ENCODE data around the gene POC5. TPM values are rescaled to one million over a fixed set of nuclear protein-coding genes. Genes with fewer than 3 reads are reported as not detected.

Gene POC5
- total and polyA plus RNA-seq, 2 experiments from 2014 or later = 16.2 to 25.9 TPM

GRCh38 chr5:75706016-75706415, 11.2 kb downstream of the POC5 start:
- H3K27ac Mint-ChIP-seq = no peak overlapping the region
- no peak for TF ChIP-seq EZH2phosphoT487 (IDR thresholded peaks at IDR 0.05; ENCODE audit: unreplicated experiment)
- TF ChIP-seq JUNB (IDR thresholded peaks at IDR 0.05; ENCODE audit: unreplicated experiment) = no peak
- TF ChIP-seq ETS1 (IDR thresholded peaks at IDR 0.05) = no peak
- Histone ChIP-seq H3K4me3 (no peak overlapping the region), H3K4me2 (no peak overlapping the region), H3K27me3 (ENCODE audit: insufficient read depth) (no peaks in the 10 kb centered on the region), H3K4me1 (ENCODE audit: insufficient read depth) (no peaks in the 10 kb centered on the region), H3K36me3 (ENCODE audit: insufficient read depth) (peaks cover 16% of the 10 kb centered on the region; the same call in 1 of the 2 replicates), H3K9me2 (ENCODE audit: insufficient read depth) (no peaks in the 10 kb centered on the region), H3F3A (replicated peaks; ENCODE audit: low read depth) (no peaks in the 10 kb centered on the region), H4K20me1 (replicated peaks; ENCODE audit: insufficient read depth) (no peaks in the 10 kb centered on the region), H3K27ac (ENCODE audit: low read depth) (no peak overlapping the region), H3K79me2 (replicated peaks; ENCODE audit: insufficient read depth) (no peaks in the 10 kb centered on the region), H2AFZ (no peak overlapping the region)
- DNase-seq (ENCODE audit: low spot score) = no peak
- H3K27me3 Mint-ChIP-seq (ENCODE audit: insufficient read depth, low read depth, poor library complexity) = peaks cover 2% of the 10 kb centered on the region
- no peaks in the 10 kb centered on the region for H3K4me1 Mint-ChIP-seq
- no peak for ATAC-seq
- H3K36me3 Mint-ChIP-seq (ENCODE audit: low read depth) = peaks cover 37% of the 10 kb centered on the region
- H3K9me3 Mint-ChIP-seq = peaks cover 3% of the 10 kb centered on the region; the same call in 1 of the 3 replicates
- no peak overlapping the region for H3K4me3 Mint-ChIP-seq

DNA sequence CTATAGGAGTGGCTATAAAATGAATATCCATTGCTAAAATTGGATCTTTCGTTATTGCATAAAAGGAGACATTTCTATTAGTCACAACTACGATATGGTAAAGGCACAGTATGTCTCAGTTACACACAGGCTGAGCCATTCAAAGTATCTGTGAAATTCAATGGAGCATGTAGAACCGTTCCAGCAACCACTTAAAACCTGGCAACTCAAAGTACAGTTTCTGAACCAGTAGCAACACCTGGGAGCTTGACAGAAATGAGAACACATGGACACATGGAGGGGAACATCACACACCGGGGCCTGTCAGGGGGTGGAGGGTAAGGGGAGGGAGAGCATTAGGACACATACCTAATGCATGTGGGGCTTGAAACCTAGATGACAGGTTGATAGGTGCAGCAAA, 15.4 kb downstream of the POC5 start:
- peaks cover 1% of the 10 kb centered on the region; the same call in 1 of the 2 replicates for H3K4me1 ChIP-seq (ENCODE audit: insufficient read depth)
- no peaks in the 10 kb centered on the region for H3F3A ChIP-seq (replicated peaks; ENCODE audit: low read depth)
- H3K36me3 Mint-ChIP-seq (ENCODE audit: low read depth) = peaks cover 60% of the 10 kb centered on the region
- H2AFZ ChIP-seq = no peak overlapping the region
- H3K9me3 Mint-ChIP-seq = peaks cover 14% of the 10 kb centered on the region; the same call in 2 of the 3 replicates
- TF ChIP-seq EZH2 (IDR thresholded peaks at IDR 0.05; ENCODE audit: low read depth, unreplicated experiment) = no peak
- TF ChIP-seq CTCF (conservative IDR thresholded peaks at IDR 0.05; ENCODE audit: low read depth in 2 of 2) = no peak
- TF ChIP-seq ZNF331 (CRISPR knock-in tag; IDR thresholded peaks at IDR 0.05; ENCODE audit: low read depth) = no peak
- TF ChIP-seq POLR2AphosphoS5 (IDR thresholded peaks at IDR 0.05; ENCODE audit: low read depth) = no peak
- TF ChIP-seq STAT1 (IDR thresholded peaks at IDR 0.05; ENCODE audit: unreplicated experiment) = no peak
- no peak for TF ChIP-seq EZH2phosphoT487 (IDR thresholded peaks at IDR 0.05; ENCODE audit: unreplicated experiment)
- no peak for TF ChIP-seq ZNF114 (CRISPR knock-in tag; IDR thresholded peaks at IDR 0.05)
- no peak for TF ChIP-seq ETS1 (IDR thresholded peaks at IDR 0.05)
- no peak for TF ChIP-seq NANOG (IDR thresholded peaks at IDR 0.05; ENCODE audit: borderline replicate concordance)
- TF ChIP-seq CREB1 (CRISPR knock-in tag; IDR thresholded peaks at IDR 0.05; ENCODE audit: low read depth) = no peak
- TF ChIP-seq JUNB (IDR thresholded peaks at IDR 0.05; ENCODE audit: unreplicated experiment) = no peak
- no peak for TF ChIP-seq REST (IDR thresholded peaks at IDR 0.05; ENCODE audit: unreplicated experiment)
- H3K27ac Mint-ChIP-seq = no peak overlapping the region
- no peaks in the 10 kb centered on the region for H4K20me1 ChIP-seq (replicated peaks; ENCODE audit: insufficient read depth)
- no peak overlapping the region for H3K4me2 ChIP-seq
- no peak overlapping the region for H3K27ac ChIP-seq (ENCODE audit: low read depth)
- H3K4me3 ChIP-seq = no peak overlapping the region
- no peaks in the 10 kb centered on the region for H3K9me2 ChIP-seq (ENCODE audit: insufficient read depth)
- no peaks in the 10 kb centered on the region for H3K4me1 Mint-ChIP-seq
- no peak overlapping the region for H3K4me3 Mint-ChIP-seq
- ATAC-seq = no peak
- H3K27me3 Mint-ChIP-seq (ENCODE audit: insufficient read depth, low read depth, poor library complexity) = no peaks in the 10 kb centered on the region
- H3K79me2 ChIP-seq (replicated peaks; ENCODE audit: insufficient read depth) = peaks cover 12% of the 10 kb centered on the region
- no peaks in the 10 kb centered on the region for H3K27me3 ChIP-seq (ENCODE audit: insufficient read depth)
- H3K36me3 ChIP-seq (ENCODE audit: insufficient read depth) = peaks cover 16% of the 10 kb centered on the region; the same call in 1 of the 2 replicates
- no peak for DNase-seq (ENCODE audit: low spot score)

All from GM23338 (cell line).